ENCODE data around the gene S100A6. TPM values are rescaled to one million over a fixed set of nuclear protein-coding genes. Genes with fewer than 3 reads are reported as not detected.
A peak's percentile ranks its signal among the peaks of the same experiment; 100 is the strongest.

S100A6 gene
- total RNA-seq, 1 experiment from 2014 or later = 106 TPM

GRCh38 chr1:153541641-153542590, 6.1 kb upstream of the S100A6 start:
- Histone ChIP-seq H3K9me3 (ENCODE audit: low read depth, low read length, poor library complexity, severe bottlenecking) (no peaks in the 10 kb centered on the region), H3K27me3 (replicated peaks; ENCODE audit: insufficient read depth, low read depth, low read length, poor library complexity) (no peaks in the 10 kb centered on the region), H3K27ac (ENCODE audit: low read depth, low read length, poor library complexity, severe bottlenecking) (peak overlapping the region; percentile 62), H3K36me3 (ENCODE audit: insufficient read depth, low read length, poor library complexity, severe bottlenecking) (no peaks in the 10 kb centered on the region), H3K4me3 (ENCODE audit: low read depth, low read length, poor library complexity, severe bottlenecking) (no peak overlapping the region), H3K4me1 (ENCODE audit: insufficient read depth, low read length, poor library complexity, severe bottlenecking) (peaks cover 45% of the 10 kb centered on the region)
- CTCF ChIA-PET = interaction anchor here (0.6 kb wide), 1 partner anchor 47 kb away, joined by 4 read pairs; no protein-coding TSS in a partner anchor
- DNase-seq (ENCODE audit: low spot score) = no peak
- TF ChIP-seq, protein P1, sequence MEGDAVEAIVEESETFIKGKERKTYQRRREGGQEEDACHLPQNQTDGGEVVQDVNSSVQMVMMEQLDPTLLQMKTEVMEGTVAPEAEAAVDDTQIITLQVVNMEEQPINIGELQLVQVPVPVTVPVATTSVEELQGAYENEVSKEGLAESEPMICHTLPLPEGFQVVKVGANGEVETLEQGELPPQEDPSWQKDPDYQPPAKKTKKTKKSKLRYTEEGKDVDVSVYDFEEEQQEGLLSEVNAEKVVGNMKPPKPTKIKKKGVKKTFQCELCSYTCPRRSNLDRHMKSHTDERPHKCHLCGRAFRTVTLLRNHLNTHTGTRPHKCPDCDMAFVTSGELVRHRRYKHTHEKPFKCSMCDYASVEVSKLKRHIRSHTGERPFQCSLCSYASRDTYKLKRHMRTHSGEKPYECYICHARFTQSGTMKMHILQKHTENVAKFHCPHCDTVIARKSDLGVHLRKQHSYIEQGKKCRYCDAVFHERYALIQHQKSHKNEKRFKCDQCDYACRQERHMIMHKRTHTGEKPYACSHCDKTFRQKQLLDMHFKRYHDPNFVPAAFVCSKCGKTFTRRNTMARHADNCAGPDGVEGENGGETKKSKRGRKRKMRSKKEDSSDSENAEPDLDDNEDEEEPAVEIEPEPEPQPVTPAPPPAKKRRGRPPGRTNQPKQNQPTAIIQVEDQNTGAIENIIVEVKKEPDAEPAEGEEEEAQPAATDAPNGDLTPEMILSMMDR (conservative IDR thresholded peaks at IDR 0.05; ENCODE audit: low read depth, low read length) = no peak
- no peak for TF ChIP-seq EZH2 (IDR thresholded peaks at IDR 0.05; ENCODE audit: borderline replicate concordance, low read depth, low read length, poor library complexity, severe bottlenecking)
- BruUV-seq (replicated peaks) = no TSS peak
- intact Hi-C loops (cut with micrococcal nuclease; ENCODE audit: unreplicated experiment) = no loop called here
- POLR2A ChIA-PET (ENCODE audit: low non-redundant PET) = no interaction called here

DNA sequence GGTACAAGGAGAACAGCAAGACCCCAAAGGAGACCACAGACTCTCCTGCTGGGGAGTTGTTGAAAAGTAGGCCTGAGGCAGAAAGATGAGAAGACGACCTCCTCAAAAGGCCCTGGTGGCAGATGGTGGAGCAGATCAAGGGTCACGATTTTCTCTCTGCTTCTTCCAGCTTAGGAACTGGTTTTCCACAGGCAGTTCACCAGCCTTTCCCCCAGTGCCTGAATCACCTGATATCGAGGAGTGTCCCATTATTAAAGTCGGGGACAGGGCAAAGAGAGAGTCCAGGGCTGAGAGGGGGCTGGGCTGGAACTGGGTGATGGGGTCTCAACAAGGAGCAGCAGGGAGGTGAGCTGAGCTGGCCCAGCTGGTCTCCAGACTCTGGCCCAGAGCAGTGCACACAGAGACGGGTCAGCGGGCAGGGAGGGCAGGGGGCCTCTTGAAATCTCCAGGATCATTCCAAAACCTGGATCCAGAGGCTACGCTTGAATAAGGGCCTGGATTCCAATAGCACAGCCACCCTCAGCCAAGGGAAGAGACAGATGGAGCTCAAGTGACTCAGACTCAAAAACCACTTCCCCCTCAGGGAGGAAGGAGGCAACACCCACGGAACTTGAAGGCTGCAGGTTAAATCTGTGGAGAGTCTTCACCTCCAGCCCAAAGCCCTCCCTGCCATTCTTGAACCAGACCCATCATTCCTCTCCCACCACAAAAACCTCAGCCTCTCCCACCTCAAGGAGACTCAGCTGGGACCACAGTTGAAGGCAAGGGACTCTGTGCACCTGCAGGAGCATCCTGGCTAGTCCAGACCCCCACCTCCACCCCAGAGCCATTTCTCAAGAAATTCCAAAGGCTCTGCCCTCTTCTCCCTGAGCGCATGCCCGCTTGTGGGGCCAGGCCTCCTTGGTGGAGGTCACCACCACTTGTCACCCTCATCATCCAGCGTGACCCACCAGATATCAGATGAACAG, 4.9 kb upstream of the S100A6 start, which contains the start of gene S100A5:
S100A5 (minus strand) TSS at position 541 of the 968 bp plus-strand sequence. CDS start 743 bp downstream, outside the sequence.
- CTCF ChIA-PET = no interaction called here
- intact Hi-C loops (cut with micrococcal nuclease; ENCODE audit: unreplicated experiment) = no loop called here
- DNase-seq (ENCODE audit: low spot score) = no peak
- no TSS peak for BruUV-seq (replicated peaks)
- H3K4me3 ChIP-seq (ENCODE audit: low read depth, low read length, poor library complexity, severe bottlenecking) = no peak within 1 kb of the TSS
- H3K36me3 ChIP-seq (ENCODE audit: insufficient read depth, low read length, poor library complexity, severe bottlenecking) = no peaks in the 10 kb centered on the region
- H3K4me1 ChIP-seq (ENCODE audit: insufficient read depth, low read length, poor library complexity, severe bottlenecking) = peaks cover 38% of the 10 kb centered on the region
- H3K9me3 ChIP-seq (ENCODE audit: low read depth, low read length, poor library complexity, severe bottlenecking) = no peaks in the 10 kb centered on the region
- POLR2A ChIA-PET (ENCODE audit: low non-redundant PET) = no interaction called here
- H3K27me3 ChIP-seq (replicated peaks; ENCODE audit: insufficient read depth, low read depth, low read length, poor library complexity) = no peaks in the 10 kb centered on the region
- no peak within 1 kb of the TSS for H3K27ac ChIP-seq (ENCODE audit: low read depth, low read length, poor library complexity, severe bottlenecking)
- no peak for TF ChIP-seq EZH2 (IDR thresholded peaks at IDR 0.05; ENCODE audit: borderline replicate concordance, low read depth, low read length, poor library complexity, severe bottlenecking)
- TF ChIP-seq, protein P1 (conservative IDR thresholded peaks at IDR 0.05; ENCODE audit: low read depth, low read length) = no peak

GRCh38 chr1:153539395-153540093, 3.8 kb upstream of the S100A6 start:
- CTCF ChIA-PET = no interaction called here
- no peaks in the 10 kb centered on the region for H3K9me3 ChIP-seq (ENCODE audit: low read depth, low read length, poor library complexity, severe bottlenecking)
- no peak for DNase-seq (ENCODE audit: low spot score)
- H3K4me1 ChIP-seq (ENCODE audit: insufficient read depth, low read length, poor library complexity, severe bottlenecking) = peaks cover 32% of the 10 kb centered on the region
- BruUV-seq (replicated peaks) = no TSS peak
- no peak overlapping the region for H3K27ac ChIP-seq (ENCODE audit: low read depth, low read length, poor library complexity, severe bottlenecking)
- intact Hi-C loops (cut with micrococcal nuclease; ENCODE audit: unreplicated experiment) = no loop called here
- TF ChIP-seq, protein P1 (conservative IDR thresholded peaks at IDR 0.05; ENCODE audit: low read depth, low read length) = no peak
- no peak for TF ChIP-seq EZH2 (IDR thresholded peaks at IDR 0.05; ENCODE audit: borderline replicate concordance, low read depth, low read length, poor library complexity, severe bottlenecking)
- no peak overlapping the region for H3K4me3 ChIP-seq (ENCODE audit: low read depth, low read length, poor library complexity, severe bottlenecking)
- POLR2A ChIA-PET (ENCODE audit: low non-redundant PET) = no interaction called here
- no peaks in the 10 kb centered on the region for H3K36me3 ChIP-seq (ENCODE audit: insufficient read depth, low read length, poor library complexity, severe bottlenecking)
- no peaks in the 10 kb centered on the region for H3K27me3 ChIP-seq (replicated peaks; ENCODE audit: insufficient read depth, low read depth, low read length, poor library complexity)
